ENCODE data around the gene FANCF. TPM values are rescaled to one million over a fixed set of nuclear protein-coding genes. Genes with fewer than 3 reads are reported as not detected.
A peak's percentile ranks its signal among the peaks of the same experiment; 100 is the strongest.

FANCF gene
- total RNA-seq, 1 donor from 2014 or later, result 7.0 TPM

DNA sequence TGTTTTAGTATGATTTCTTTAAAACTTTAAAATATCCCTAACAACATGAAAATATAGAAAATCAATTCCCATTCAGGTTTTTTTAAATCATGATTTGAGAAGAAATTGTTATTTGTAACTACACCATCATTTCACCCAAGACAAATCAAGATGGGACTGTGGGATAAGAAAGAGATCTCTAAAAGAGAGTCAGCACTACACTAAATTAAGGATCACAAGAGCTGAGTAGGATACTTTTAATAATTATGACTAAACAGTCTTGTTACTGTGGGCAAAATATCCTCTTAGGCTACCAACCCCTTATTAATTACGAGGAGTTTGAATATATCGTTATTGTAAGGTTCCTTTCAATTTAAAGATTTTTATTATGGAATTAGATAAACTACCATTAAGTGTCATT lies 43.7 kb upstream of the FANCF start:
- no peak for DNase-seq (ENCODE audit: low spot score)
- peaks cover 19% of the 10 kb centered on the region for H3K4me1 Mint-ChIP-seq (ENCODE audit: low read depth)
- TF ChIP-seq, protein P1, sequence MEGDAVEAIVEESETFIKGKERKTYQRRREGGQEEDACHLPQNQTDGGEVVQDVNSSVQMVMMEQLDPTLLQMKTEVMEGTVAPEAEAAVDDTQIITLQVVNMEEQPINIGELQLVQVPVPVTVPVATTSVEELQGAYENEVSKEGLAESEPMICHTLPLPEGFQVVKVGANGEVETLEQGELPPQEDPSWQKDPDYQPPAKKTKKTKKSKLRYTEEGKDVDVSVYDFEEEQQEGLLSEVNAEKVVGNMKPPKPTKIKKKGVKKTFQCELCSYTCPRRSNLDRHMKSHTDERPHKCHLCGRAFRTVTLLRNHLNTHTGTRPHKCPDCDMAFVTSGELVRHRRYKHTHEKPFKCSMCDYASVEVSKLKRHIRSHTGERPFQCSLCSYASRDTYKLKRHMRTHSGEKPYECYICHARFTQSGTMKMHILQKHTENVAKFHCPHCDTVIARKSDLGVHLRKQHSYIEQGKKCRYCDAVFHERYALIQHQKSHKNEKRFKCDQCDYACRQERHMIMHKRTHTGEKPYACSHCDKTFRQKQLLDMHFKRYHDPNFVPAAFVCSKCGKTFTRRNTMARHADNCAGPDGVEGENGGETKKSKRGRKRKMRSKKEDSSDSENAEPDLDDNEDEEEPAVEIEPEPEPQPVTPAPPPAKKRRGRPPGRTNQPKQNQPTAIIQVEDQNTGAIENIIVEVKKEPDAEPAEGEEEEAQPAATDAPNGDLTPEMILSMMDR (IDR thresholded peaks at IDR 0.05), result no peak
- no peaks in the 10 kb centered on the region for H3K36me3 Mint-ChIP-seq (ENCODE audit: low read depth)
- H3K27me3 Mint-ChIP-seq (ENCODE audit: low read depth), result peaks cover 39% of the 10 kb centered on the region
- no peaks in the 10 kb centered on the region for H3K9me3 Mint-ChIP-seq (ENCODE audit: low read depth)
- H3K27ac Mint-ChIP-seq (ENCODE audit: unreplicated experiment), result no peak overlapping the region
- no peak overlapping the region for H3K4me3 Mint-ChIP-seq (ENCODE audit: unreplicated experiment)

DNA sequence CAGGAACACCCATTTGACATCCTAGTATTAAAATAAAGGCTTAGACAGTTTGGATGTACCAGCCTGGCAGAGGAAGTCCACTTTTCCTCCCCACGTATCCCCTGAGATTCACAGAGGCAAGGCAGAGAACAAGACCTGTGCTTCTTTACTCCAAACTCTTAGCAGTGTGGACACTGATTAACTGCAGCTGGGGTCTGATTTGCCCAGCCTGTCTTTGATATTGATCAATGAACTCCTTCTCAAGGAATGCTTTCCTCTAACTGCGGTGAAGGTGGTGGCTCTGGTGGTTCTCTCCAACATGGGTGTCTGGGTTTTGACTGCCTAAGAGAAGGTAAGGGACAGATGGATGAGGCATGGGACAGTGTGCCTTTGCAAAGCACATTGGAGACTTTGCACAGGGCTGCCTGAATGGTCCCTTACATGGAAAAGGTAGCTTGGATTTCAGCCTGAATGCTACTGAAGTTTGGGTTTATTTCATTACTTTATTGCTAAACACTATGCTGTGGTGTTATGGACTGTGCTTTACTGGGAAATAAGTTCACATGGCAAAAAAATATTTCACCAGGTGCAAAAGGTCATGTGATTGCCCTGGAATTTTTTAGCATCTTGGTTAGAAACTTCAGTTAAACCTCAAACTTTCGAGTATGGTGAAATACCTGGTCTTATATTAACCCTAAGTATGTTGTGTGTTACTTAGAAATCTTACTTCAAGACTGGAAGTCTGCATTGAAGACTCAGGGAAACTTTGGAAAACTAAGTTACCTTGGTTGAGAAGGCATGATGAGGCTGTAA lies 42.6 kb upstream of the FANCF start:
- Mint-ChIP-seq H3K9me3 (ENCODE audit: low read depth) (no peaks in the 10 kb centered on the region), H3K36me3 (ENCODE audit: low read depth) (no peaks in the 10 kb centered on the region), H3K27me3 (ENCODE audit: low read depth) (peaks cover 39% of the 10 kb centered on the region), H3K27ac (ENCODE audit: unreplicated experiment) (no peak overlapping the region), H3K4me1 (ENCODE audit: low read depth) (peaks cover 19% of the 10 kb centered on the region), H3K4me3 (ENCODE audit: unreplicated experiment) (no peak overlapping the region)
- TF ChIP-seq, protein P1 (IDR thresholded peaks at IDR 0.05), result no peak
- no peak for DNase-seq (ENCODE audit: low spot score)

DNA sequence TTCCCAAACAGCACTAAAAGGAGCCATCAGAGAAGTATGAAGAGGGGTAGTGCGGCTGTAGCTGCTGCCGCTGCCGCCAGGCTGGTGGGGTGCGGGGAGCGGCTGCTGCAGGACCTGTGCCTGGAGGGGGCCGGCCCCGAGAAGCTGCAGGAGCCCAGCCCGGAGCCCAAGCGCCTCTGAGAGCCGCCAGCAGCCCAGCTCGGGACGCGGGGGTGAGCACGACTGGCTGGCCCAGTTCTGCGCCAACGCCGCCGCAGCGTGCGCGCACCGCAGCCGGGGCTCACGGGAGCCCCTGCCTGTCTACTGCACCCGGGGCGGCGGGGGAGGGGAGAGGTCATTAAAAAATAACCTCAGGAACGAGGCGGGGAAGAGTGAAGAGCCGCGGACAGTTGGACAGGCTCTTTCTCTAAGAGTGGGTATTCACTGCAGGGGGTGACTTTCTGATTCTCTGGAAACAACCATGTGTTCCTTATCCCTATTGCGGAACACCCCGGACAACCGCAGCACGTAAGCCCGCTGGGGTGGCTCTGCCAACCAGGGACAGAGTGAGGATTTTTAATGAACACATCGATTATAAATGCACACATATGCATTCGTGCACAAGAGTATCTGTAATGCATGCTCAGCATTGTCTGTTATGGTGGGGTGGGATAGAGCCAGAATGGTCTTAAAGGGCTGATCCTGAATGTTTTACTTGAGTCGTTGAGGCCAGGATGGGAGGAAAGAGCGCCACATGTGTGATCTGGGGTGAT lies 41.2 kb upstream of the FANCF start:
- H3K27me3 Mint-ChIP-seq (ENCODE audit: low read depth), result peaks cover 36% of the 10 kb centered on the region
- no peak for DNase-seq (ENCODE audit: low spot score)

DNA sequence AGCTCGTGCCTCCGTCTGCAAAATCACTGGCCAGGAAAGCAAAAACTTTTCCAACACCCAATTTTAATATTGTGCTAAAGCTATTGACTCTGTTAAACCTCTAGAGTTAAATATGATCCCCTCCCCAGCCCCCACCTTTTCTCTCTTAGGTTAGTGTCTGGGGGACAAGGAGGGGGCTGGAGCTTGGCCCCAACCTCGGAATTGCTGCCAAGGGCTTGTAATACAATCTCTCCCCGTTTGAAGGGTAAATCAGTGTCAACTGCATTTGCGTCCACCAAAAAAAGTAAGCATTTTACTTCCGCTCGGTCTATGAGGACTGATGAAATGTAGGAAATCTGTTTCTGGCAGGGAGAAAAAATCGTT lies 40.7 kb upstream of the FANCF start, which contains the start of gene GAS2:
Gene GAS2 (plus strand): TSS at position 287 of the 363 bp plus-strand sequence. CDS start 8,259 bp downstream, outside the sequence.
- Mint-ChIP-seq H3K4me1 (ENCODE audit: low read depth) (peaks cover 13% of the 10 kb centered on the region), H3K4me3 (ENCODE audit: unreplicated experiment) (peak within 1 kb of the TSS; percentile 73), H3K27ac (ENCODE audit: unreplicated experiment) (peak within 1 kb of the TSS; percentile 28), H3K9me3 (ENCODE audit: low read depth) (no peaks in the 10 kb centered on the region), H3K36me3 (ENCODE audit: low read depth) (no peaks in the 10 kb centered on the region), H3K27me3 (ENCODE audit: low read depth) (peaks cover 36% of the 10 kb centered on the region)
- TF ChIP-seq, protein P1 (IDR thresholded peaks at IDR 0.05), result no peak
- DNase-seq (ENCODE audit: low spot score), result no peak

More for the DNA sequence above, 41.2 kb upstream of the FANCF start:
- peaks cover 13% of the 10 kb centered on the region for H3K4me1 Mint-ChIP-seq (ENCODE audit: low read depth)
- peak overlapping the region; percentile 28 for H3K27ac Mint-ChIP-seq (ENCODE audit: unreplicated experiment)
- TF ChIP-seq, protein P1 (IDR thresholded peaks at IDR 0.05), result peak; percentile 39
- H3K9me3 Mint-ChIP-seq (ENCODE audit: low read depth), result no peaks in the 10 kb centered on the region
- H3K4me3 Mint-ChIP-seq (ENCODE audit: unreplicated experiment), result peak overlapping the region; percentile 73
- no peaks in the 10 kb centered on the region for H3K36me3 Mint-ChIP-seq (ENCODE audit: low read depth)

DNA sequence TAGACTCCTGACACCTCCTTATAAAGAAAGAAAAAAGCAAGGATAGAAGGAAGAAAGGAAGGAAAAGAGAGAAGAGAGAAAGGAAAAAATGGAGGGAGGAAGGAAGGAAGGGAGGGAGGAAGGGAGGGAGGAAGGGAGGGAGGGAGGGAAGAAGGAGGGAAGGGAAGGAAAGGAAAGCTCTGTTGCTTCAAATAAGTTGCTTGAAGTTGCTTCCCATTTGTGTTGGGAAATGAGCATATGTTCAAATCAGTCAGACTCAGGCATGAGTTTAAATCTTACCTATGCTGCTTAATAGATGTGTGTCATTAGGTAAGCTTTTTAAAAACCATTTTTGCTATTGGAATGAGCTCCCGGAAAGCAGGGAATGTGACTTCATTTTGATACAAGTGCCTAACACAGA lies 34.2 kb upstream of the FANCF start:
- no peak overlapping the region for H3K27ac Mint-ChIP-seq (ENCODE audit: unreplicated experiment)
- TF ChIP-seq, protein P1 (IDR thresholded peaks at IDR 0.05), result no peak
- no peaks in the 10 kb centered on the region for H3K9me3 Mint-ChIP-seq (ENCODE audit: low read depth)
- no peak for DNase-seq (ENCODE audit: low spot score)
- H3K4me3 Mint-ChIP-seq (ENCODE audit: unreplicated experiment), result no peak overlapping the region
- H3K27me3 Mint-ChIP-seq (ENCODE audit: low read depth), result peaks cover 6% of the 10 kb centered on the region
- no peaks in the 10 kb centered on the region for H3K4me1 Mint-ChIP-seq (ENCODE audit: low read depth)
- H3K36me3 Mint-ChIP-seq (ENCODE audit: low read depth), result no peaks in the 10 kb centered on the region
